H1 (cell line): Measurements from ENCODE around the gene ABHD2. TPM values are rescaled to one million over a fixed set of nuclear protein-coding genes. Genes with fewer than 3 reads are reported as not detected.

Experiments
- CTCF ChIA-PET: fragments of 300-600 bp; sonication (Branson Sonifier 250); formaldehyde crosslinking; loops from one replicate; lab custom pipeline; 2021; ENCODE audit not compliant: partially characterized antibody; lab: Charles Lee
- POLR2A ChIA-PET: fragments of 300-600 bp; sonication (Branson Sonifier 250); formaldehyde crosslinking; loops from one replicate; lab custom pipeline; 2021; ENCODE audit warnings: inconsistent platforms; ENCODE audit not compliant: partially characterized antibody; lab: Charles Lee
- DNase-seq, 2 experiments: peaks; one replicate each; pipeline versions ENCODE4 v3.0.0 to v3.0.0-alpha.2; 2010 to 2022; ENCODE audit warnings: low spot score in 2 of 2, low read depth in 1 of 2, mixed read lengths in 1 of 2
- FAIRE-seq: peaks from 2 replicates; lab custom pipeline; 2011; peaks lifted over from hg19 to GRCh38; lab: Jason Lieb, UNC
- H2AFZ ChIP-seq: 2 replicates; pipeline ENCODE4 v1.8.1; 2012; ENCODE audit warnings: low read length, inconsistent platforms
- H2AK5ac ChIP-seq: 2 replicates; pipeline ENCODE4 v1.6.1; 2013; ENCODE audit warnings: low read depth, low read length
- H2BK120ac ChIP-seq: replicated peaks from 2 replicates; pipeline ENCODE3; 2013; ENCODE audit warnings: low read depth, low read length, inconsistent platforms
- H2BK12ac ChIP-seq: 2 replicates; pipeline ENCODE4 v1.6.1; 2013; ENCODE audit warnings: low read depth, low read length
- H2BK15ac ChIP-seq: 2 replicates; pipeline ENCODE4 v1.6.1; 2013; ENCODE audit warnings: low read length
- H2BK20ac ChIP-seq: 2 replicates; pipeline ENCODE4 v1.6.1; 2013; ENCODE audit warnings: low read length
- H2BK5ac ChIP-seq: 2 replicates; pipeline ENCODE4 v1.6.1; 2013; ENCODE audit warnings: low read depth, low read length
- H3K14ac ChIP-seq: 2 replicates; pipeline ENCODE4 v1.6.1; 2013; ENCODE audit warnings: inconsistent platforms; ENCODE audit not compliant: insufficient read length
- H3K18ac ChIP-seq: 2 replicates; pipeline ENCODE4 v1.6.1; 2013; ENCODE audit warnings: low read length; ENCODE audit errors: extremely low read depth
- H3K23ac ChIP-seq: 2 replicates; pipeline ENCODE4 v1.6.1; 2013; ENCODE audit warnings: inconsistent platforms; ENCODE audit not compliant: insufficient read length
- H3K23me2 ChIP-seq: 2 replicates; pipeline ENCODE4 v1.6.1; 2013; ENCODE audit warnings: low read depth, low read length
- H3K27ac ChIP-seq: 2 replicates; pipeline ENCODE4 v1.6.1; 2011; ENCODE audit warnings: low read depth, low read length, inconsistent platforms
- H3K27me3 ChIP-seq, 4 experiments: replicated peaks in 1 of 4; 1 replicate in 1 of 4; 2 replicates in 3 of 4; pipeline versions ENCODE4 v1.6.1 to v1.8.1; 2011 to 2013; ENCODE audit warnings: low read length in 3 of 4, mild to moderate bottlenecking in 3 of 4, inconsistent platforms in 2 of 4, mixed read lengths in 2 of 4, moderate library complexity in 1 of 4; ENCODE audit not compliant: control insufficient read depth in 3 of 4, insufficient read depth in 3 of 4; ENCODE audit errors: extremely low read depth in 1 of 4
- H3K36me3 ChIP-seq, 4 experiments: 2 replicates each; pipeline versions ENCODE4 v1.6.1 to v1.8.1; 2011 to 2013; ENCODE audit warnings: mild to moderate bottlenecking in 4 of 4, low read length in 3 of 4, moderate library complexity in 2 of 4, control low read depth in 1 of 4, inconsistent platforms in 1 of 4; ENCODE audit not compliant: insufficient read depth in 4 of 4, control insufficient read depth in 2 of 4
- H3K4ac ChIP-seq: replicated peaks from 2 replicates; pipeline ENCODE3; 2013; ENCODE audit warnings: low read length, low read depth, mixed read lengths, inconsistent platforms; ENCODE audit not compliant: insufficient read length
- H3K4me1 ChIP-seq, 4 experiments: replicated peaks in 1 of 4; 1 replicate in 1 of 4; 2 replicates in 3 of 4; pipeline versions ENCODE4 v1.6.1 to v1.8.1; 2011 to 2013; ENCODE audit warnings: low read length in 3 of 4, inconsistent platforms in 2 of 4, mixed read lengths in 1 of 4; ENCODE audit not compliant: insufficient read depth in 4 of 4, control insufficient read depth in 3 of 4
- H3K4me2 ChIP-seq, 2 experiments: 2 replicates each; pipeline versions ENCODE4 v1.6.1 to v1.8.1; 2011 to 2013; ENCODE audit warnings: low read depth in 2 of 2, low read length in 2 of 2, control low read depth in 1 of 2, inconsistent platforms in 1 of 2, mild to moderate bottlenecking in 1 of 2; ENCODE audit not compliant: insufficient read depth in 1 of 2
- H3K4me3 ChIP-seq, 4 experiments: fragments of 200-600, 300-600 bp in 1 of 4; sonication (generic), shearing (Covaris generic), sonication (Bioruptor Twin) in 1 of 4; 2 replicates each; pipeline versions ENCODE4 v1.5.1 to v1.8.1; 2011 to 2016; ENCODE audit warnings: low read length in 4 of 4, low read depth in 3 of 4, control low read depth in 2 of 4, inconsistent platforms in 2 of 4, mild to moderate bottlenecking in 2 of 4, mixed read lengths in 1 of 4, moderate library complexity in 1 of 4; ENCODE audit not compliant: insufficient read depth in 2 of 4; ENCODE audit errors: extremely low read depth in 1 of 4
- H3K56ac ChIP-seq: replicated peaks from 2 replicates; pipeline ENCODE3; 2013; ENCODE audit warnings: low read depth, mild to moderate bottlenecking, mixed read lengths, low read length, inconsistent platforms; ENCODE audit not compliant: insufficient read length
- H3K79me1 ChIP-seq: 2 replicates; pipeline ENCODE4 v1.6.1; 2013; ENCODE audit warnings: low read depth, low read length, control low read depth
- H3K79me2 ChIP-seq, 2 experiments: 2 replicates each; pipeline versions ENCODE4 v1.6.1 to v1.8.1; 2012 to 2013; ENCODE audit warnings: low read length in 2 of 2, mild to moderate bottlenecking in 2 of 2, inconsistent platforms in 1 of 2; ENCODE audit not compliant: insufficient read depth in 2 of 2, control insufficient read depth in 1 of 2
- H3K9ac ChIP-seq, 4 experiments: replicated peaks in 1 of 4; 1 replicate in 1 of 4; 2 replicates in 3 of 4; pipeline versions ENCODE4 v1.6.1 to v1.8.1; 2011 to 2013; ENCODE audit warnings: low read depth in 3 of 4, low read length in 3 of 4, control low read depth in 2 of 4, mild to moderate bottlenecking in 2 of 4, moderate library complexity in 2 of 4, inconsistent platforms in 1 of 4; ENCODE audit errors: extremely low read depth in 1 of 4
- H3K9me3 ChIP-seq, 2 experiments: 2 replicates each; pipeline versions ENCODE4 v1.6.1 to v1.8.1; 2012 to 2013; ENCODE audit warnings: mild to moderate bottlenecking in 2 of 2, moderate library complexity in 2 of 2, control low read depth in 1 of 2, inconsistent platforms in 1 of 2, low read depth in 1 of 2, low read length in 1 of 2, mixed read lengths in 1 of 2; ENCODE audit not compliant: insufficient read depth in 2 of 2
- H4K20me1 ChIP-seq, 2 experiments: replicated peaks in 1 of 2; 2 replicates each; pipeline versions ENCODE3 to v1.8.1; 2011 to 2013; ENCODE audit warnings: inconsistent platforms in 2 of 2, low read length in 2 of 2, mild to moderate bottlenecking in 1 of 2; ENCODE audit not compliant: insufficient read depth in 2 of 2, control insufficient read depth in 1 of 2
- H4K5ac ChIP-seq: 2 replicates; pipeline ENCODE4 v1.6.1; 2013; ENCODE audit warnings: low read length, low read depth, mixed read lengths, inconsistent platforms; ENCODE audit not compliant: insufficient read length
- H4K8ac ChIP-seq: 2 replicates; pipeline ENCODE4 v1.8.0; 2013; ENCODE audit warnings: mild to moderate bottlenecking, moderate library complexity, low read length, inconsistent platforms; ENCODE audit not compliant: insufficient read depth; ENCODE audit errors: extremely low read depth
- H4K91ac ChIP-seq: replicated peaks from 2 replicates; pipeline ENCODE3; 2013; ENCODE audit warnings: low read length, mixed read lengths, inconsistent platforms; ENCODE audit not compliant: insufficient read length
- BRCA1 ChIP-seq: IDR thresholded peaks from 2 replicates; pipeline ENCODE4 v1.6.1; 2012; ENCODE audit warnings: low read depth, low read length, improper control_type of control experiment
- CBX8 ChIP-seq: fragments of 300-800, 300-1000 bp; sonication (generic); IDR thresholded peaks from 2 replicates; pipeline ENCODE4 v1.7.1; 2016; ENCODE audit warnings: low read depth, low read length, borderline replicate concordance
- CHD2 ChIP-seq: IDR thresholded peaks from 2 replicates; pipeline ENCODE4 v1.6.1; 2012; ENCODE audit warnings: low read length, improper control_type of control experiment
- GABPA ChIP-seq: IDR thresholded peaks from 2 replicates; pipeline ENCODE4 v1.6.1; 2011; ENCODE audit warnings: mild to moderate bottlenecking, low read length, moderate library complexity, borderline replicate concordance; ENCODE audit not compliant: insufficient read depth
- KDM1A ChIP-seq: fragments of 200-600, 300-600 bp; sonication (generic); IDR thresholded peaks from 2 replicates; pipeline ENCODE4 v1.7.1; 2016; ENCODE audit warnings: mild to moderate bottlenecking, low read length, borderline replicate concordance
- RNF2 ChIP-seq: fragments of 200-900, 300-1000 bp; sonication (generic); IDR thresholded peaks from 2 replicates; pipeline ENCODE4 v1.7.1; 2016; ENCODE audit warnings: borderline replicate concordance, low read depth, mild to moderate bottlenecking, antibody characterized with exemption, low read length; ENCODE audit not compliant: poor library complexity, severe bottlenecking; ENCODE audit errors: missing control alignments
- WGBS, 2 experiments: shearing (Covaris generic) in 1 of 2; methylation state at CpG; one replicate each; pipeline versions ENCODE4 v1.1.6 to v1.1.7; 2013 to 2015; ENCODE audit warnings: low lambda C conversion rate in 2 of 2, mixed read lengths in 2 of 2, inconsistent platforms in 1 of 2, low coverage in 1 of 2, missing lambda C conversion rate in 1 of 2; ENCODE audit not compliant: insufficient replicate concordance in 2 of 2, insufficient coverage in 1 of 2, insufficient read length in 1 of 2; ENCODE audit errors: extremely low coverage in 1 of 2, missing lambda C conversion rate in 1 of 2; 5-methylcytosine and 5-hydroxymethylcytosine counted together
- polyA plus RNA-seq, 7 experiments: library from polyadenylated mRNA; depleted of rRNA in 3 of 7; stranded (reverse) in 5 of 7; unstranded in 2 of 7; fragments of >200 nt in 5 of 7; fragments of 200-250 nt in 2 of 7; gene quantifications; 1 replicate in 5 of 7; 2 replicates in 1 of 7; 4 replicates in 1 of 7; pipeline versions ENCODE4 v1.2.1 to v1.2.3, GENCODE V29; 2011 to 2013; ENCODE audit warnings: missing spikeins in 2 of 7, mixed read lengths in 2 of 7
- total RNA-seq: library from RNA; stranded (reverse); fragmentation: NEBNext Ultra II Directional; extraction: Animal tissue kit (Norgen Biotek cat#: 25700); gene quantifications from 2 replicates; pipeline ENCODE4 v1.2.1, GENCODE V29; 2021

Gene ABHD2
- total and polyA plus RNA-seq, 2 of the 8 experiments (the other 6 are each of a cell fraction or from before 2014, with no cell fraction given) = 9.1 to 23.7 TPM

DNA sequence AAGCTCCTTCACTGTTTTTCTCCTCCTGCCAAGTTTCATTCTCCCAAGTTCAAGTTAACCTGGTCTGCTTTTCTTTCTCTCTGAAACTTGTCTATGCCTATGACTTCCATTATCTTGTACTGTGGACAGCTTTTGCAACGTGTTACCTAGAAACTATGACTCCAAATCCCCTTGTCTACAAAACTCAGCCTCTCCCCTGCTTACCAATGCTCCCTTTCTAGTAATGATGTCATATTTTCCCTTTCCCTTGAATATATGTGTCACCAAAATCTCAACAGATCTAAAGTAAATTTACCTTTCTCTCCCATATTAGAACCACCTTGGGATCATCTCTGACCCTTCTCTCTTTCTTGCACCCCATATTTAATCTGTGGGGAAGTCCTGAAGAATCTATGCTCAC is 10.5 kb upstream of the ABHD2 start:
- Histone ChIP-seq H3K9me3 (no peaks in the 10 kb centered on the region), H3K56ac (no peak overlapping the region), H3K4ac (no peak overlapping the region), H2BK12ac (no peak overlapping the region), H3K79me1 (no peaks in the 10 kb centered on the region), H2BK20ac (no peak overlapping the region), H3K36me3 (no peaks in the 10 kb centered on the region), H4K5ac (no peak overlapping the region), H4K8ac (no peak overlapping the region), H3K4me2 (no peak overlapping the region), H2AFZ (no peak overlapping the region), H2AK5ac (no peak overlapping the region), H3K9ac (no peak overlapping the region), H3K27ac (no peak overlapping the region), H2BK15ac (no peak overlapping the region), H2BK5ac (no peak overlapping the region), H3K23me2 (no peaks in the 10 kb centered on the region), H3K4me3 (no peak overlapping the region), H4K91ac (no peak overlapping the region), H3K23ac (no peak overlapping the region), H3K4me1 (peaks cover 0 to 3% (median 0%) of the 10 kb centered on the region in 4 experiments; a peak in 1 of 7 replicates), H2BK120ac (no peak overlapping the region), H3K79me2 (no peaks in the 10 kb centered on the region), H4K20me1 (no peaks in the 10 kb centered on the region), H3K27me3 (no peaks in the 10 kb centered on the region), H3K14ac (no peak overlapping the region), H3K18ac (no peak overlapping the region)
- FAIRE-seq = no peak
- POLR2A ChIA-PET = interaction anchor here (0.6 to 0.7 kb wide), 2 partner anchors 35 to 69 kb away, joined by 3 read pairs; no protein-coding TSS in a partner anchor
- DNase-seq = no peak
- TF ChIP-seq CBX8 (no peak), BRCA1 (no peak), GABPA (no peak), CHD2 (no peak), RNF2 (no peak), KDM1A (no peak)
- CTCF ChIA-PET = interaction anchor here (1.1 to 3.9 kb wide), 4 partner anchors 21 to 90 kb away, joined by 3 to 20 read pairs (median 4); no protein-coding TSS in a partner anchor
- WGBS, 2 experiments = 93% methylated on average over 1 of the region's 1 CpG; no CpG with 5 or more reads in 1 of the 2 experiments
